Glutamatergic neuron (in vitro differentiated cells): ENCODE results near the gene RANBP10. TPM values are rescaled to one million over a fixed set of nuclear protein-coding genes. Genes with fewer than 3 reads are reported as not detected.

Source experiments
- DNase-seq: peaks from one replicate; pipeline ENCODE4 v3.0.0; 2022
- H3K27ac Mint-ChIP-seq: one replicate; pipeline ENCODE4 v1.8.0; 2020; ENCODE audit warnings: mild to moderate bottlenecking, mixed read lengths, inconsistent platforms; ENCODE audit not compliant: unreplicated experiment
- H3K27me3 Mint-ChIP-seq: one replicate; pipeline ENCODE4 v1.8.0; 2020; ENCODE audit warnings: mild to moderate bottlenecking, moderate library complexity, mixed read lengths, inconsistent platforms; ENCODE audit not compliant: unreplicated experiment
- H3K36me3 Mint-ChIP-seq: one replicate; pipeline ENCODE4 v1.8.0; 2020; ENCODE audit warnings: mild to moderate bottlenecking, mixed read lengths, inconsistent platforms; ENCODE audit not compliant: unreplicated experiment
- H3K4me1 Mint-ChIP-seq: one replicate; pipeline ENCODE4 v1.8.0; 2020; ENCODE audit warnings: mild to moderate bottlenecking, low read depth, mixed read lengths, inconsistent platforms; ENCODE audit not compliant: unreplicated experiment
- H3K4me3 Mint-ChIP-seq: one replicate; pipeline ENCODE4 v1.8.0; 2020; ENCODE audit warnings: mild to moderate bottlenecking, mixed read lengths, inconsistent platforms; ENCODE audit not compliant: unreplicated experiment
- H3K9me3 Mint-ChIP-seq: one replicate; pipeline ENCODE4 v1.8.0; 2020; ENCODE audit warnings: mild to moderate bottlenecking, moderate library complexity, mixed read lengths, inconsistent platforms; ENCODE audit not compliant: unreplicated experiment
- CTCF ChIP-seq: fragments of 200-600 bp; sonication (generic); IDR thresholded peaks from one replicate; pipeline ENCODE4 v1.5.0; 2021; ENCODE audit not compliant: partially characterized antibody, unreplicated experiment
- total RNA-seq: library from RNA; stranded (reverse); fragmentation: NEBNext Ultra II Directional; extraction: Animal tissue kit (Norgen Biotek cat#: 25700); gene quantifications from one replicate; pipeline ENCODE4 v1.2.1, GENCODE V29; 2021; ENCODE audit not compliant: unreplicated experiment

The RANBP10 gene
- total RNA-seq, 1 donor from 2014 or later, result 32.0 TPM

GRCh38 chr16:67731071-67731752 lies 75.1 kb downstream of the RANBP10 start:
- peaks cover 4% of the 10 kb centered on the region for H3K36me3 Mint-ChIP-seq

GRCh38 chr16:67730326-67730725 lies 76.0 kb downstream of the RANBP10 start:
- no peak overlapping the region for H3K27ac Mint-ChIP-seq

More at GRCh38 chr16:67731071-67731752, 75.1 kb downstream of the RANBP10 start:
- Mint-ChIP-seq H3K4me3 (no peak overlapping the region), H3K9me3 (peaks cover 8% of the 10 kb centered on the region), H3K4me1 (peaks cover 5% of the 10 kb centered on the region), H3K27me3 (peaks cover 6% of the 10 kb centered on the region), H3K27ac (no peak overlapping the region)
- no peak for TF ChIP-seq CTCF
- no peak for DNase-seq

GRCh38 chr16:67729636-67730248 lies 76.6 kb downstream of the RANBP10 start:
- Mint-ChIP-seq H3K36me3 (peaks cover 4% of the 10 kb centered on the region), H3K9me3 (peaks cover 8% of the 10 kb centered on the region), H3K4me3 (no peak overlapping the region), H3K27ac (no peak overlapping the region), H3K27me3 (peaks cover 5% of the 10 kb centered on the region), H3K4me1 (peaks cover 5% of the 10 kb centered on the region)
- no peak for TF ChIP-seq CTCF
- no peak for DNase-seq

More at GRCh38 chr16:67730326-67730725, 76.0 kb downstream of the RANBP10 start:
- Mint-ChIP-seq H3K36me3 (peaks cover 4% of the 10 kb centered on the region), H3K4me1 (peaks cover 5% of the 10 kb centered on the region), H3K27me3 (peaks cover 5% of the 10 kb centered on the region), H3K9me3 (peaks cover 8% of the 10 kb centered on the region), H3K4me3 (no peak overlapping the region)
- TF ChIP-seq CTCF, result no peak
- DNase-seq, result no peak

GRCh38 chr16:67727521-67728485 lies 78.6 kb downstream of the RANBP10 start:
- no peak overlapping the region for H3K4me3 Mint-ChIP-seq
- H3K9me3 Mint-ChIP-seq, result peaks cover 10% of the 10 kb centered on the region
- H3K36me3 Mint-ChIP-seq, result peaks cover 4% of the 10 kb centered on the region
- TF ChIP-seq CTCF, result no peak
- no peaks in the 10 kb centered on the region for H3K4me1 Mint-ChIP-seq
- no peak for DNase-seq
- no peak overlapping the region for H3K27ac Mint-ChIP-seq
- H3K27me3 Mint-ChIP-seq, result peaks cover 5% of the 10 kb centered on the region
